Activated CD8-positive, alpha-beta memory T cell treated with anti-CD3 and anti-CD28 coated beads for 48 hours (primary cell): Measurements from ENCODE around the gene TXNDC17.
"Not testable (repeated sequence)": the region's sequence is repeated elsewhere in the genome, so short reads cannot be mapped to it uniquely, and the experiment has no call there.

ENCODE experiments used
- DNase-seq, 3 experiments: peaks; one replicate each; pipeline ENCODE4 v3.0.0-alpha.2; 2020; ENCODE audit warnings: low read depth in 2 of 3, low spot score in 2 of 3

Gene TXNDC17

GRCh38 chr17:6660101-6660500 is 19.2 kb downstream of the TXNDC17 start:
- no peak for DNase-seq

DNA sequence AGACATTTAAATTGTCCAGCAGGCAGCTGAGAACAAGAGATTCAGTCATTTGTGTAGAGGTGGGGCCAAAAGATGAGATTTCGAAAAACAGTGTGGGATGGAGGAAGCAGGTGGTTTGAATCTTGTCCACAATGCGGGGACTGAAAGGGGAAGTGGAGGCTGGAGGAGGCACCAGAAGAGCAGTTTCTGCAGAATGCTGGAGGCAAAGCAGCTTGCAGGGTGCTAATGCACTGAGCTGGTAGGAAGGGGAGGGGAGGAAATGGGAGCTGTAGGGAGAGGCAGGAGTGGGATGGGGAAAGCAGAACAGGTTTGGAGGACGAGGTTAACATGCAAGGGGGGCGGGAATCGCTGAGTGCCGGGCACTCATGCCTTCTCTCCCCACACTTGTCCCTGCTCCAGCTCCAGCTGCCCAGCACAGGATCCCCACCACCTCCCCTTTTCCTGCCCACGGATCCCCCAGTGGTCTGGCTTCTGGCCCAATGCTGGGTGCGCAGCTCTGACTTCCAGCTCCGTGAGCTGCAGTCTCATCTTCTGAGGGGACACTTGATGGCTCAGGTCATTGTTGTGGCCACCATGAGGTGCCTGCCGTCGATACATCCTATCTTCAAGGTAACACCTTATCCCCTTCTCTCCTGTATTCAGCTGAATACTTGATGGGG is 20.1 kb downstream of the TXNDC17 start:
- no peak for DNase-seq

DNA sequence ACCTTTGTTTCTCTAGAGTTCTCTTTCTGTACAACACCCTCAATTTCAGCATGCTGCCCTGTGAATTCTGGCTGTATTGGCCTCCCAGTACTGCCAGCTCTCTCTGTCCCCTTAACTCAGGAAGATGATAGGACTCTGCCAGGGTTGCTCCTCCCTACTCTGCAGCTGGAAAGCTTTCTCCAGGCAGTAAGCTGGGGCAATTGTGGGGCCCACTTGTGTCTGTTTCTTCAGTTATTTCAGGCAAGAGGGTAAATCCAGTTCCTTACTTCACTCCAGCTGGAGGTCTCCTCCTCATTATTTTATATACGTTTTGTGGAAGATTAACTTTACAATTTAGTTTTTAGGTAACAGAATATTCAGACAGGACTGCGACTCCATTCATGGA is 20.6 kb downstream of the TXNDC17 start:
- no peak for DNase-seq

- not testable (repeated sequence) for DNase-seq
These were observed 22.3 kb downstream of the TXNDC17 start for GRCh38 chr17:6663200-6663599.

GRCh38 chr17:6666077-6666521 is 25.2 kb downstream of the TXNDC17 start:
- DNase-seq: no peak

DNA sequence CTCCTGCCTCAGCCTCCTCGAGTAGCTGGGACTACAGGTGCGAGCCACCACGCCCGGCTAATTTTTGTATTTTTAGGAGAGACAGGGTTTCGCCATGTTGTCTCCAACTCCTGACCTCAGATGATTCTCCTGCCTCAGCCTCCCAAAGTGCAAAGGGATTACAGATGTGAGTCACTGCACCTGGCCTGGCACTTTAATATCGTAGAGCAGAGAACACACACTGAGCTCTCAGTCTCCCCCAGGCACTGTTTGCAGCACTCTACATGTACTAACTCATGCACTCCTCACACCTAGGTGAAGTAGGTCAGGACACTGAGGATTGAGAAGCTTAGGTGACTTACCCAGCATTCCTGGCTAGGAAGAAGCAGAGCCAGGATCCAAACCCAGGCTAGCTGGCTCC is 25.7 kb downstream of the TXNDC17 start:
- no peak for DNase-seq

DNA sequence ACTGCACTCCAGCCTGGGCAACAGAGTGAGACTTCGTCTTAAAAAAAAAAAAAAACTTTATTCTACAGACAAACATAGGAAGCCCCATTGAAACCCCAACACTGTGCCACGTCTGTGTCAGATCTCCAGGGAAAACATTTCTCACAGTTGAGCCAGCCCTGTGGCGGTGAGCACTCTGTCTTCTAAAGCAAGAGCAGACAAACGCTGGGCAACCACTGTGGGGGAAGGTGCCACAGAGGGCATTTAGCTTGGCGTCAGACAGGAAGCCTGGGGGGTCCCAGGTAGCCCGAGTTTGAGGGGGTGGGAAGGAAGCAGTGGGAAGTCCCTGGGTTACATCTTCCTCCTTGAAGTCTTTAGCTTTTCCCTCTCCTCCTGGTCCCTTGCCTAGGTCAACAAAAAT is 26.7 kb downstream of the TXNDC17 start:
- DNase-seq: no peak

GRCh38 chr17:6668219-6668618 is 27.4 kb downstream of the TXNDC17 start:
- no peak for DNase-seq

GRCh38 chr17:6668727-6669425 is 28.0 kb downstream of the TXNDC17 start:
- no peak for DNase-seq

DNA sequence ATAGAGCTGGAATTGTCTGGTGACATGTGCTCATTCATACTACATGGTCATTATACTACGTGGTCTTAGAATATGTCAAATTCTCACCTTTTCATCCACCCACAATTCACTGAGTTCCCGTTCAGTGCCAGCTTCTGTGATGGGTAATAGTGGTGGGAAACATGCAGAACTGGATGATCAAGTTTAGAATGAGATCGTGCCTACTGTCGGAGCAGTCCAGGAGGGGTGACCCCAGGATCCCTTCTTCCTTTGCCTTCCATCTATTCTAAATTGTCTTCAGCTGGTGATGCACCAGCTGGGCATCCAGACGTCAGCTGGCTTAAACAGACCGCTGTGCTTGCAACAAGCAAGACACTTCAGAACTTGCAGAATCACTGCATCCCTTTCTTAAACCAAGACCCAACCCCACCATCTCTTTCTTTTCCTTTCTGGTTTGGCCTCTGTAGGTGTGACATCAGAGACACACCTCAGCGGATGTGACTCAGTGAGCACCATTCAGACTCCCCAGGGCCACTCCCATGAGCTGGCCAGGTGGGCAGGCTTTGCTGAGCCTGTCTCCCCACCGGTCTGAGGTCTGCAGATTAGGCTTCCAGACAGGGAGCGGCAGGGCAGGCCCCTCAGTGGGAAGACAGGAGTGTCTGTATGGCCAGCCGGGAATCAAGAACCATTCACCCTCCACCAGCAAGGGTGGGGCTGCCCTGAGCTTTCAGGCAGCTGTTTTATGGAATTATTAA is 28.8 kb downstream of the TXNDC17 start:
- DNase-seq: no peak

DNA sequence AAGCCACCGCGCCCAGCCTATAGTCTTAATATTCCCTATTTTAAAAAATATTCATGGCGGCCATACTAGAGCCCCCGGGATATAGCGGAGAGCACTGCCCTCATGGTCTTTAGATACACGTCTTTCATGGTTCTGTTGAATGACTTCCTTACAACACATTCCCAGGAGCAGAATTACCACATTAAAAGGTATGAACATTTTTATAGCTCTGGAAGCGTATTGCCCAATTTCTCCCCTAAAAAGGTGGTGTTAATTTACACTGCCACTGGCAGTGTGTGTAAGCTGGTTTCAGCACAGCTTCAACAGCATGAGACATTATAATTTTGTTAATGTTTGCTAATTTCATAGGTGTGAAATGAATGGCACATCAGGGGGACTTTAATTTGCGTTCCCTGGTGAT is 29.7 kb downstream of the TXNDC17 start:
- DNase-seq: no peak

DNA sequence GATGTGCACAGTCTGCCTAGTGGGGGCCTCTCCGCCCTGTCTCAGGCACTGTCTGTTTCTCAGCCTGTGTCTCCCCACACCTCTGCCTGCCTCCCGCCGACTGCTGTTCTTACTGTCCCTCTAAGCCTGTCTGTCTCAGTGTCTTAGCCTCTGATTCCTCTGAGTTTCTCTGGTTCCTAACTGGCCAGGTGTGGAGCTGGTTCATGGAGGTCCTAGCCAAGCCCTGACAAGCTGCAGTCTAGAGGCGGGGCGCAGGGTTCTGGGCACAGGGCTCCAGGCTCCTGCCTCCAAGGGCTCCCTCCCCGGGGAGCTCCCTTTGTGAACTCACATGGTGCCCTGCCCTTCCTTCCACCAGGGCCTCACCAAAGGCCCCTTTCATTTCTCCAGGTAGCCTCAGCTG is 30.1 kb downstream of the TXNDC17 start:
- DNase-seq: no peak

DNA sequence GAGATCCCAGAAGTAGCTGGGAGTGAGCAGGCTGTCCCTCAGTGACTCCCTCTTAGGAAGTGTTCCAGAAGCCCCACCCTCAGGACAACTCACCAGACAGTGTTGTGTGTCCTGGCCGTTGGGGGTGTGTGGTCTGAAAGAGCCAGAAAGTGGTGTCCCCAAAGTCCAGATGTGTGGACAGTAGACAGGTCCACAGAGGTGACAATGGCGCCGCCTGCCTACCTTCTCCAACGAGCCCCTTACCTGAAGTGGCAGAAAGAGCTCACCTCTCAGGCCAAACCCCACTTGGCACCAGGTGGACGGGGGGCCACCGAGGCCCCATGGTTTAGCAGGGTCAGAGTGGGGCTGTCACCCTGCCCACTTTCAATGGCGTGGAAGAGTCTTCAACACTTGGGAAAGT is 30.6 kb downstream of the TXNDC17 start:
- no peak for DNase-seq

DNA sequence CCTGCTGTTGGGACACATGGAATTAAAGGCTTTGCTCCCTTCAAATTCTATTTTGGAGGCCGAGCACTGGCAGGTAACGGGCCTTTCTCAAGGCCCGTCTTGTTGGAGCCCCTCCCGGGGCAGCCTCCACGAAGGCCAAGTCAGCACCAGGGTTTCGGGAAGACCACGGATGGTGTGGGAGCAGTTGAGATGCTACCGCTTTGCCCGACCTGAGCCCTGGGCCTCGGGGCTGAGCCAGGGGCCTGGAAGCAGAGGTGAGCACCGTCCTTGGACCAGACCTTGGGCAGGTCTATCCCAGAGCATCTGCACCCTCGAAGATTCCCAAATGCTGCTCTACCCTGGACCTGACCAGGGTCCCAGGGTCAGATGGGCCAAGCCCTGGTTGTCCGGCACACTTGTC is 33.7 kb downstream of the TXNDC17 start:
- no peak for DNase-seq

DNA sequence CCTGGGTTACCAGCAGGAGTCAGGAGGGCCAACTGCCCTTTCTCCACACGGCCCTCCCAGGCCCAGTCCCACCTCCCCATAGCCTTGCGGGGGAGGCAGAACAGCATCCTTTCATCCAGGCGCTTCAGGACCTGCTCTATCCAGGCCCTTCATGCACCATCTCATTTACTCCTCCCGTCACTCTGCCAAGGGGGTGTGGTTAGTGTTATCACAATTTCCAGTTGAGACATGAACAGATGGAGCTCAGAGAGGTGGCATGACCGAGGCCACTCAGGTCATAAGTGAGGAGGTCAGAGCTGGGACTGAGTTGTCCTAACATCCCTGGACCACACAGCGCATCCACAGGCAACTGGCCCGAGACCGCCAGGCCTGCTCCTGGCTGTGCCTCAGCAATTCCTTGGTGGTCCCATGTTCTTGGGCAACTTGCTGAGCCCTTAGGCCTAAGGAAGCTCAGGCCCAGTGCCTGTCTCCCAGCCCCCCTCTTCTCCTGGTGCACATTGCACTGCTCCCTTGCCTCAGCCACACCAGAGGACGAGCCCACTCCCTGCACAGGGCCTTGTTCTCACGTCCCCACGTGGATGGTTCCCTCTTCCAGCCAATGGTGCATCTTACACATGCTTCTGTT is 34.5 kb downstream of the TXNDC17 start:
- DNase-seq: no peak

DNA sequence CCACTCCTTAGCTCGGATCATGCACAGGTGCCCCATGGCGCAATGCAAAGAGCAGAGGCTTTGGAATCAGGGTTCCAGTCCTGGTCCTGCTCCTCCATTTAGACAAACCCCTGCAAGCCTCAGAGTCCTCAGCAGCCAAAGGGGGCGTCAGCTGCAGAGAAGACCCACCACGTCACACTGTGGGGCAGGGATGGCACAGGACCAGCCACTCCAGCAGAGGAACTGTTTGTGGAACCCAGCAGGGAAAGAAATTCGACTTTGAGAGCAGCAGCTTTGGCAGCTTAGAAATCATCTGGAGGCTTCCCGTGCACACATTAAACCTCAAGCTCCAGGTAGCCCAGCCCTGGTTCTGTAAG is 35.9 kb downstream of the TXNDC17 start:
- DNase-seq: no peak

DNA sequence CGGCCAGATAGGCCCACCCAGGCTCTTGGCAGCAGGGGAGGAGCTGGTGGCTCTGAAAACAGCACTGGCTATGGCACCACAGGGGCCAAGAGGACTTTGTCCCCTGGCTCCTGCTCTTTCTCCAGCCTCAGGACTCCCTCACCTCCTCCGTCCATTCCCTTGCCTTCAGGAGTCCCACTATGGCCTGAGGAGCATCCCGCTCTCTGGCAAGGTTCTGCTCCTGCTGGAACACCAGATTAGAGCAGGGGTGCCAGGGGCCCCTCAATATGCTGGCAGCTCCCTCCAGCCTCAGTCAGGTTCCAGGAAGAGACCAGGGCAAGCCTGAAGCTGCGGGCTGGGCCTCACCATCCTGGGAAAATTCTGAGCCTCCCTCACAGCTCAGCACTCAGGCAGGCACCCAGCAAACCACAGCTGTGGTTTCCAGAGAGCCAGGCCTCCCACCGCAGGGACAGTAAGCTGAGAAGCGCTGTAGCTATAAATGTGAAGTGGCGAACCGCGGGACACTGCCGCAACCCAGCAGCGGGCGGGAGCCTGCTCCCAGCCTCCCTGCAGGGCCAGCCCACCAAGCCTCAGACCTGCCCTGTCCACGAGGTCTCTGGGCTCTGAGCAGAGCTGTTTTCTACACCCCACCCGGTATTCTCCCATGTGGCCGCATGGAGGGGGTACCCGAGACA is 36.4 kb downstream of the TXNDC17 start:
- DNase-seq: no peak

- no peak for DNase-seq
These were observed 37.1 kb downstream of the TXNDC17 start for GRCh38 chr17:6677946-6678345.

GRCh38 chr17:6679241-6679640 is 38.4 kb downstream of the TXNDC17 start:
- DNase-seq: no peak

- DNase-seq: no peak
These were observed 40.3 kb downstream of the TXNDC17 start for GRCh38 chr17:6681176-6681575.

GRCh38 chr17:6681671-6682070 is 40.8 kb downstream of the TXNDC17 start:
- no peak for DNase-seq
